ENCODE results near the gene RPL10. TPM values are rescaled to one million over a fixed set of nuclear protein-coding genes. Genes with fewer than 3 reads are reported as not detected.
A peak's percentile ranks its signal among the peaks of the same experiment; 100 is the strongest.

RPL10 gene
- total and polyA plus RNA-seq, 5 experiments from 2014 or later = 4,733 to 7,081 (median 5,585) TPM

GRCh38 chrX:154363706-154364439 is 34.3 kb upstream of the RPL10 start:
- POLR2A ChIA-PET = interaction anchor here (2.1 kb wide), 1 partner anchor 14 kb away, joined by 6 read pairs; no protein-coding TSS in a partner anchor
- Mint-ChIP-seq H3K4me1 (peaks cover 4 to 37% (median 14%) of the 10 kb centered on the region in 4 donors), H3K9me3 (no peaks in the 10 kb centered on the region), H3K27me3 (no peaks in the 10 kb centered on the region), H3K27ac (peak overlapping the region in 2 of 10 donors; percentile 20 to 56), H3K36me3 (peaks cover 0 to 54% (median 0%) of the 10 kb centered on the region in 3 donors), H3K4me3 (peak overlapping the region in 1 of 10 donors; percentile 16)
- DNase-seq (no peak), ATAC-seq (no peak)

- H3K9me3 Mint-ChIP-seq = no peaks in the 10 kb centered on the region
- H3K27ac Mint-ChIP-seq = peak overlapping the region in 3 of 10 donors; percentile 55 to 78 (median 68)
- DNase-seq = no peak
- peaks cover 4 to 35% (median 14%) of the 10 kb centered on the region in 4 donors for H3K4me1 Mint-ChIP-seq
- H3K36me3 Mint-ChIP-seq = peaks cover 0 to 50% (median 0%) of the 10 kb centered on the region in 3 donors
- no peak for ATAC-seq
- POLR2A ChIA-PET = interaction anchor here (1.0 to 7.1 kb wide), 2 partner anchors 15 to 17 kb away, joined by 3 to 101 read pairs; no protein-coding TSS in a partner anchor
- H3K27me3 Mint-ChIP-seq = no peaks in the 10 kb centered on the region
- H3K4me3 Mint-ChIP-seq = peak overlapping the region in 1 of 10 donors; percentile 15
Observed at GRCh38 chrX:154365052-154365600, 33.1 kb upstream of the RPL10 start.

- H3K27me3 Mint-ChIP-seq = no peaks in the 10 kb centered on the region
- DNase-seq (no peak), ATAC-seq (no peak)
- POLR2A ChIA-PET = interaction anchor here (0.7 to 7.1 kb wide), 5 partner anchors 9 to 32 kb away, joined by 3 to 101 read pairs (median 5); partner anchors contain the start of gene RPL10
- peaks cover 0 to 43% (median 0%) of the 10 kb centered on the region in 3 donors for H3K36me3 Mint-ChIP-seq
- H3K4me1 Mint-ChIP-seq = peaks cover 4 to 32% (median 13%) of the 10 kb centered on the region in 4 donors
- H3K27ac Mint-ChIP-seq = peak overlapping the region in 2 of 10 donors; percentile 1 to 81
- H3K9me3 Mint-ChIP-seq = no peaks in the 10 kb centered on the region
- H3K4me3 Mint-ChIP-seq = no peak overlapping the region
Observed at GRCh38 chrX:154365997-154366665, 32.0 kb upstream of the RPL10 start.

GRCh38 chrX:154366666-154367055 is 31.5 kb upstream of the RPL10 start:
- Mint-ChIP-seq H3K9me3 (no peaks in the 10 kb centered on the region), H3K27me3 (no peaks in the 10 kb centered on the region), H3K36me3 (peaks cover 0 to 38% (median 0%) of the 10 kb centered on the region in 3 donors), H3K27ac (peak overlapping the region in 5 of 10 donors; percentile 32 to 81 (median 58)), H3K4me3 (peak overlapping the region in 1 of 10 donors; percentile 41), H3K4me1 (peaks cover 4 to 30% (median 11%) of the 10 kb centered on the region in 4 donors)
- no peak for ATAC-seq
- POLR2A ChIA-PET = interaction anchor here (0.7 to 7.1 kb wide), 4 partner anchors 10 to 31 kb away, joined by 3 to 101 read pairs (median 13); partner anchors contain the start of gene RPL10
- DNase-seq = no peak

GRCh38 chrX:154367474-154368308 is 30.5 kb upstream of the RPL10 start:
- peak overlapping the region; percentile 79 to 94 (median 92) for H3K27ac Mint-ChIP-seq
- peaks cover 4 to 31% (median 18%) of the 10 kb centered on the region in 4 donors for H3K4me1 Mint-ChIP-seq
- no peak for ATAC-seq
- no peaks in the 10 kb centered on the region for H3K9me3 Mint-ChIP-seq
- POLR2A ChIA-PET = interaction anchor here (0.5 to 7.1 kb wide), 9 partner anchors 10 to 366 kb away, joined by 3 to 101 read pairs (median 7); partner anchors contain the start of genes EMD and RPL10
- no peaks in the 10 kb centered on the region for H3K27me3 Mint-ChIP-seq
- no peak for DNase-seq
- peak overlapping the region; percentile 73 to 95 (median 86) for H3K4me3 Mint-ChIP-seq
- H3K36me3 Mint-ChIP-seq = peaks cover 0 to 33% (median 0%) of the 10 kb centered on the region in 3 donors

GRCh38 chrX:154368630-154369448 is 29.3 kb upstream of the RPL10 start:
- peak; percentile 62 to 64 for ATAC-seq
- POLR2A ChIA-PET = interaction anchor here (0.5 to 7.1 kb wide), 17 partner anchors 9 to 441 kb away, joined by 3 to 101 read pairs (median 6); partner anchors contain the start of genes EMD, HCFC1, RPL10 and TMEM187
- H3K36me3 Mint-ChIP-seq = peaks cover 0 to 24% (median 0%) of the 10 kb centered on the region in 3 donors

GRCh38 chrX:154369449-154370299 is 28.5 kb upstream of the RPL10 start:
- Mint-ChIP-seq H3K27ac (peak overlapping the region; percentile 70 to 99 (median 94)), H3K9me3 (no peaks in the 10 kb centered on the region), H3K36me3 (peaks cover 0 to 18% (median 0%) of the 10 kb centered on the region in 3 donors), H3K4me1 (peaks cover 4 to 32% (median 21%) of the 10 kb centered on the region in 4 donors), H3K27me3 (no peaks in the 10 kb centered on the region), H3K4me3 (peak overlapping the region; percentile 87 to 96 (median 92))
- peak; percentile 47 to 83 (median 64) for DNase-seq
- POLR2A ChIA-PET = interaction anchor here (0.5 to 7.1 kb wide), 16 partner anchors 10 to 442 kb away, joined by 3 to 101 read pairs (median 4); partner anchors contain the start of genes EMD, HCFC1, RPL10 and TMEM187
- peak; percentile 11 to 13 for ATAC-seq

More at GRCh38 chrX:154368630-154369448, 29.3 kb upstream of the RPL10 start:
- peak overlapping the region; percentile 73 to 95 (median 86) for H3K4me3 Mint-ChIP-seq
- peaks cover 4 to 33% (median 21%) of the 10 kb centered on the region in 4 donors for H3K4me1 Mint-ChIP-seq
- peak; percentile 56 to 95 (median 83) for DNase-seq
- H3K27ac Mint-ChIP-seq = peak overlapping the region; percentile 79 to 94 (median 92)
- H3K9me3 Mint-ChIP-seq = no peaks in the 10 kb centered on the region
- H3K27me3 Mint-ChIP-seq = no peaks in the 10 kb centered on the region

- peak in 1 of 2 donors; percentile 1 for ATAC-seq
- H3K36me3 Mint-ChIP-seq = peaks cover 0 to 13% (median 0%) of the 10 kb centered on the region in 3 donors
- peak in 1 of 10 donors; percentile 38 for DNase-seq
Observed at GRCh38 chrX:154370300-154371016, 27.7 kb upstream of the RPL10 start.

GRCh38 chrX:154371017-154371788 is 27.0 kb upstream of the RPL10 start:
- DNase-seq (peak; percentile 80 to 96 (median 88)), ATAC-seq (peak; percentile 61 to 71)
- peak overlapping the region; percentile 78 to 96 (median 85) for H3K4me3 Mint-ChIP-seq

More at GRCh38 chrX:154370300-154371016, 27.7 kb upstream of the RPL10 start:
- Mint-ChIP-seq H3K4me3 (peak overlapping the region; percentile 87 to 96 (median 92)), H3K27ac (peak overlapping the region; percentile 70 to 99 (median 94)), H3K4me1 (peaks cover 4 to 30% (median 23%) of the 10 kb centered on the region in 4 donors), H3K9me3 (no peaks in the 10 kb centered on the region), H3K27me3 (no peaks in the 10 kb centered on the region)
- POLR2A ChIA-PET = interaction anchor here (1.0 to 7.1 kb wide), 15 partner anchors 8 to 399 kb away, joined by 3 to 101 read pairs (median 8); partner anchors contain the start of genes EMD, HCFC1, RPL10 and SLC10A3

More at GRCh38 chrX:154371017-154371788, 27.0 kb upstream of the RPL10 start:
- Mint-ChIP-seq H3K27ac (peak overlapping the region in 9 of 10 donors; percentile 25 to 92 (median 77)), H3K36me3 (peaks cover 0 to 10% (median 0%) of the 10 kb centered on the region in 3 donors), H3K27me3 (no peaks in the 10 kb centered on the region), H3K4me1 (peaks cover 4 to 30% (median 22%) of the 10 kb centered on the region in 4 donors), H3K9me3 (no peaks in the 10 kb centered on the region)
- POLR2A ChIA-PET = interaction anchor here (0.6 to 7.1 kb wide), 15 partner anchors 8 to 399 kb away, joined by 3 to 101 read pairs (median 8); partner anchors contain the start of genes EMD, HCFC1, RPL10 and SLC10A3
